Calu3 (cell line): Measurements from ENCODE around the gene TFDP2. TPM values are rescaled to one million over a fixed set of nuclear protein-coding genes. Genes with fewer than 3 reads are reported as not detected.

ENCODE experiments used
- BruUV-seq: library from RNA; stranded (reverse); fragments of 400-500 nt; replicated peaks from 2 replicates; lab custom pipeline; 2021; lab: Mats Ljungman, UMichigan
- CTCF ChIA-PET: fragments of 300-600 bp; sonication (Branson Sonifier 250); formaldehyde crosslinking; loops from one replicate; lab custom pipeline; 2022; ENCODE audit warnings: antibody characterized with exemption; lab: Charles Lee
- DNase-seq: peaks from one replicate; pipeline ENCODE4 v3.0.0; 2022
- H3K27ac Mint-ChIP-seq: one replicate; pipeline ENCODE4 v1.8.0; 2022; ENCODE audit warnings: mixed read lengths; ENCODE audit not compliant: unreplicated experiment
- H3K27me3 Mint-ChIP-seq: one replicate; pipeline ENCODE4 v1.8.0; 2022; ENCODE audit warnings: mixed read lengths; ENCODE audit not compliant: unreplicated experiment
- H3K36me3 Mint-ChIP-seq: one replicate; pipeline ENCODE4 v1.8.0; 2022; ENCODE audit warnings: mild to moderate bottlenecking, moderate library complexity, mixed read lengths; ENCODE audit not compliant: insufficient read depth, unreplicated experiment
- H3K4me1 Mint-ChIP-seq: one replicate; pipeline ENCODE4 v1.8.0; 2022; ENCODE audit warnings: mild to moderate bottlenecking, low read depth, mixed read lengths; ENCODE audit not compliant: unreplicated experiment
- H3K4me3 Mint-ChIP-seq: one replicate; pipeline ENCODE4 v1.8.0; 2022; ENCODE audit warnings: mild to moderate bottlenecking, low read depth, moderate library complexity, mixed read lengths; ENCODE audit not compliant: unreplicated experiment
- H3K9me3 Mint-ChIP-seq: one replicate; pipeline ENCODE4 v1.8.0; 2022; ENCODE audit warnings: low read depth, mixed read lengths; ENCODE audit not compliant: unreplicated experiment
- intact Hi-C: fragments of 100-400 bp; cut with micrococcal nuclease; formaldehyde crosslinking; loops from one replicate; pipeline ENCODE4 v1.10.0; 2022; ENCODE audit not compliant: unreplicated experiment
- total RNA-seq: library from RNA; stranded (reverse); gene quantifications from 2 replicates; pipeline ENCODE4 v1.2.3, GENCODE V29; 2022
- TF ChIP-seq, protein P1 (sequence below): fragments of 200-600 bp; IDR thresholded peaks from one replicate; pipeline ENCODE4 v1.8.0; 2022; ENCODE audit warnings: antibody characterized with exemption; ENCODE audit not compliant: unreplicated experiment

TFDP2 gene
- total RNA-seq, 1 experiment from 2014 or later, result 54.8 TPM

GRCh38 chr3:141941093-141941492, 208.3 kb downstream of the TFDP2 start:
- TSS peak; percentile 35 for BruUV-seq
- Mint-ChIP-seq H3K27me3 (no peaks in the 10 kb centered on the region), H3K9me3 (no peaks in the 10 kb centered on the region), H3K27ac (peak overlapping the region; percentile 50), H3K4me1 (peaks cover 25% of the 10 kb centered on the region), H3K4me3 (peak overlapping the region; percentile 62), H3K36me3 (peaks cover 18% of the 10 kb centered on the region)
- peak; percentile 38 for DNase-seq
- CTCF ChIA-PET, result interaction anchor here (0.9 kb wide), 1 partner anchor 87 kb away, joined by 3 read pairs; no protein-coding TSS in a partner anchor
- intact Hi-C loops, result no loop called here
- TF ChIP-seq, protein P1, sequence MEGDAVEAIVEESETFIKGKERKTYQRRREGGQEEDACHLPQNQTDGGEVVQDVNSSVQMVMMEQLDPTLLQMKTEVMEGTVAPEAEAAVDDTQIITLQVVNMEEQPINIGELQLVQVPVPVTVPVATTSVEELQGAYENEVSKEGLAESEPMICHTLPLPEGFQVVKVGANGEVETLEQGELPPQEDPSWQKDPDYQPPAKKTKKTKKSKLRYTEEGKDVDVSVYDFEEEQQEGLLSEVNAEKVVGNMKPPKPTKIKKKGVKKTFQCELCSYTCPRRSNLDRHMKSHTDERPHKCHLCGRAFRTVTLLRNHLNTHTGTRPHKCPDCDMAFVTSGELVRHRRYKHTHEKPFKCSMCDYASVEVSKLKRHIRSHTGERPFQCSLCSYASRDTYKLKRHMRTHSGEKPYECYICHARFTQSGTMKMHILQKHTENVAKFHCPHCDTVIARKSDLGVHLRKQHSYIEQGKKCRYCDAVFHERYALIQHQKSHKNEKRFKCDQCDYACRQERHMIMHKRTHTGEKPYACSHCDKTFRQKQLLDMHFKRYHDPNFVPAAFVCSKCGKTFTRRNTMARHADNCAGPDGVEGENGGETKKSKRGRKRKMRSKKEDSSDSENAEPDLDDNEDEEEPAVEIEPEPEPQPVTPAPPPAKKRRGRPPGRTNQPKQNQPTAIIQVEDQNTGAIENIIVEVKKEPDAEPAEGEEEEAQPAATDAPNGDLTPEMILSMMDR, result no peak

DNA sequence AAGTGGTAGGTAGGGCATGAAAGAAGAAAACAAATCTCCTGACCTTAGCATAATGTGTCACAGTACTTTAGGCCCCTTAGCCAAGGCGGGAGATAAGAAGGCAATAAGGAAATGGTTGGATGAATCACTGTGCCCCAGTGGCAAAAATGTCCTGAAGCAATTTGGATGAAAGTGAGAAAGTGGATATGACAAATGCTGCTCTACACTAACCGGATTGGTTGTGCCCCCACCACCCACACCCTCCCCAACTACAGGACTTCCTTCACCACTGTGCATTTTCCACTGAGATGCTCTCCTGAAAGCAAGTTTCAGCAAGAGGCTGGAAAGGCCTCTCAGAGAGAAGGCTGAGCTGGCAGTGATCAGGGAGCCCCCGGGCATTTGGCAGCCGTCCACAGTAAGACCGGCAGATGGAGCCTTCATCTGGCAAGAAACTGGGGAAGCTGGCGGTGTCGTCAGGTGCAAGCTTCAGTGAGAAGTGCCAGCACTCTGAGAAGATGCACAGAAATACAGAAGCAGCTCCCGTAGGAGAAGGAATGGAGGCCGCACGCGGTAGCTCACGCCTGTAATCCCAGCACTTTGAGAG, 209.1 kb downstream of the TFDP2 start:
- H3K27ac Mint-ChIP-seq, result peak overlapping the region; percentile 66
- CTCF ChIA-PET, result interaction anchor here (0.5 to 0.9 kb wide), 4 partner anchors 14 to 88 kb away, joined by 3 read pairs; no protein-coding TSS in a partner anchor
- peaks cover 18% of the 10 kb centered on the region for H3K36me3 Mint-ChIP-seq
- H3K4me1 Mint-ChIP-seq, result peaks cover 25% of the 10 kb centered on the region
- intact Hi-C loops, result loop anchor here (1.0 kb wide), 1 partner anchor 58 kb away; no protein-coding TSS in a partner anchor
- BruUV-seq, result no TSS peak
- H3K27me3 Mint-ChIP-seq, result no peaks in the 10 kb centered on the region
- no peaks in the 10 kb centered on the region for H3K9me3 Mint-ChIP-seq
- peak overlapping the region; percentile 62 for H3K4me3 Mint-ChIP-seq
- TF ChIP-seq, protein P1, result peak; percentile 19
- peak; percentile 93 for DNase-seq

DNA sequence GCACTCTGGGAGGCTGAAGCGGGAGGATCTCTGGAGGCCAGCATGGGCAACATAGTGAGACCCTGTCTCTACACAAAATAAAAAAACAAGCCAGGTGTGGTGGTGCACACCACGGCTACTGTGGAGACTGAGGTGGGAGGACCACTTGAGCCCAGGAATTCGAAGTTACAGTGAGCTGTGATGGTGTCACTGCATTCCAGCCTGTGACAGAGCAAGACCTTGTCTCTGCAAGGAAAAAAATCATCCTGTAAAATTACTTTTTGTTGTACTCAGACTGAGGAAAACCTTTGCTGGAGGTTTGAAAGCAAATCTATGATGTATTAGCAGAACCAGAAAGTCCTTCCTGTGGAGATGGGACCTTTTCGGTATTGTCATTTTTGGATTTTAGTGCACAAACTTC, 209.6 kb downstream of the TFDP2 start:
- DNase-seq, result no peak
- CTCF ChIA-PET, result interaction anchor here (0.5 kb wide), 1 partner anchor 14 kb away, joined by 3 read pairs; no protein-coding TSS in a partner anchor
- peaks cover 18% of the 10 kb centered on the region for H3K36me3 Mint-ChIP-seq
- TF ChIP-seq, protein P1, result no peak
- no peaks in the 10 kb centered on the region for H3K9me3 Mint-ChIP-seq
- no peaks in the 10 kb centered on the region for H3K27me3 Mint-ChIP-seq
- intact Hi-C loops, result loop anchor here (1.0 kb wide), 1 partner anchor 59 kb away; no protein-coding TSS in a partner anchor
- peaks cover 25% of the 10 kb centered on the region for H3K4me1 Mint-ChIP-seq
- no TSS peak for BruUV-seq
- peak overlapping the region; percentile 62 for H3K4me3 Mint-ChIP-seq
- peak overlapping the region; percentile 66 for H3K27ac Mint-ChIP-seq

DNA sequence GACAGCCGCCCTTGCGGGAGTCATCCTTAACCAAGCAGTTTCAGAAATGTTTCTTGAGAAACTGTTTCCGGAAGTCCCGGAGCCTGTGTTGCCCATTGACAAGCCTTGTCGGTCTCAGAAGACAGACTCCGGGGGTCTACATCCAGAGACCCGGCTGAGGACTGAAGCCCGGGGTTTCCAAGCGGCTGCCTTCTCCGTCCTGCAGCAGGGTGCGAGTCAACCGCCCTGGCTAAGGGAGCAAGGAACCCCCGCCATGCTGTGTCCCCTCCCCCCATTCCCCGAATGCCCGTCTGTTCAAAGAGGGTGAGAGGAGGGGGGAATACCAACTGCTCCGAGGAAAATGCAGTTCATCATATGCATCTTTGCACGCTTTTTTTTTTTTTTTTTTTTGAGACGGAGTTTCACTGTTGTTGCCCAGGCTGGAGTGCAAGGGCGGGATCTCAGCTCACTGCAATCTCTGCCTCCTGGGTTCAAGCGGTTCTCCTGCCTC, 211.3 kb downstream of the TFDP2 start:
- intact Hi-C loops, result no loop called here
- no peak overlapping the region for H3K27ac Mint-ChIP-seq
- H3K4me3 Mint-ChIP-seq, result no peak overlapping the region
- BruUV-seq, result no TSS peak
- TF ChIP-seq, protein P1, result no peak
- CTCF ChIA-PET, result no interaction called here
- peaks cover 25% of the 10 kb centered on the region for H3K4me1 Mint-ChIP-seq
- H3K36me3 Mint-ChIP-seq, result peaks cover 18% of the 10 kb centered on the region
- H3K9me3 Mint-ChIP-seq, result no peaks in the 10 kb centered on the region
- no peaks in the 10 kb centered on the region for H3K27me3 Mint-ChIP-seq
- DNase-seq, result no peak
